Fibroblast of mammary gland (primary cell): Measurements from ENCODE around the gene JUP.

Experiments
- DNase-seq: peaks from one replicate; pipeline ENCODE4 v3.0.0-alpha.2; 2010; ENCODE audit warnings: low read depth
- H3K4me3 ChIP-seq: 2 replicates; pipeline ENCODE4 v1.5.1; 2011; ENCODE audit warnings: low read depth, mild to moderate bottlenecking, low read length, moderate library complexity; ENCODE audit not compliant: control insufficient read depth
- CTCF ChIP-seq: conservative IDR thresholded peaks from 2 replicates; pipeline ENCODE4 v1.5.1; 2011; ENCODE audit warnings: low read depth, low read length, inconsistent platforms; ENCODE audit not compliant: control insufficient read depth, insufficient read depth

The JUP gene

GRCh38 chr17:41763327-41763726 lies 23.2 kb downstream of the JUP start:
- no peak for TF ChIP-seq CTCF
- no peak for DNase-seq
- H3K4me3 ChIP-seq = no peak overlapping the region

GRCh38 chr17:41762841-41763240 lies 23.7 kb downstream of the JUP start:
- TF ChIP-seq CTCF = no peak
- no peak for DNase-seq
- H3K4me3 ChIP-seq = no peak overlapping the region

- no peak overlapping the region for H3K4me3 ChIP-seq
- no peak for DNase-seq
- no peak for TF ChIP-seq CTCF
These were observed 24.1 kb downstream of the JUP start for GRCh38 chr17:41762391-41762790.

- no peak overlapping the region for H3K4me3 ChIP-seq
- no peak for TF ChIP-seq CTCF
- no peak for DNase-seq
These were observed 25.6 kb downstream of the JUP start for GRCh38 chr17:41760878-41761277.

- H3K4me3 ChIP-seq = no peak overlapping the region
- no peak for TF ChIP-seq CTCF
- no peak for DNase-seq
These were observed 27.9 kb downstream of the JUP start for GRCh38 chr17:41758601-41759000.

GRCh38 chr17:41754066-41754465 lies 32.4 kb downstream of the JUP start:
- no peak overlapping the region for H3K4me3 ChIP-seq
- TF ChIP-seq CTCF = no peak
- DNase-seq = no peak

- no peak for TF ChIP-seq CTCF
- no peak overlapping the region for H3K4me3 ChIP-seq
- DNase-seq = no peak
These were observed 35.2 kb downstream of the JUP start for GRCh38 chr17:41751288-41751687.
